Activated B cell treated with CpG ODN at 0.5 μM for 24 hours (primary cell): ENCODE results near the gene NCAPD2. TPM values are rescaled to one million over a fixed set of nuclear protein-coding genes. Genes with fewer than 3 reads are reported as not detected.

Experiments used
- ATAC-seq: fragments of 200-7000 bp; cut with Tn5 transposase; one replicate; pipeline ENCODE4 v1.10.0; 2021; ENCODE audit warnings: low read depth, mild to moderate bottlenecking, moderate library complexity
- CTCF ChIA-PET: fragments of 350-600 bp; sonication (Branson Sonifier 250); formaldehyde crosslinking; loops from one replicate; lab custom pipeline; 2021; ENCODE audit warnings: antibody characterized with exemption; lab: Charles Lee
- POLR2A ChIA-PET: fragments of 350-600 bp; sonication (Branson Sonifier 250); formaldehyde crosslinking; loops from one replicate; lab custom pipeline; 2021; ENCODE audit warnings: antibody characterized with exemption; lab: Charles Lee
- DNase-seq: peaks from one replicate; pipeline ENCODE4 v3.0.0; 2022
- H3K27ac Mint-ChIP-seq: one replicate; pipeline ENCODE4 v1.8.0; 2020; ENCODE audit warnings: mixed read lengths
- H3K27me3 Mint-ChIP-seq: one replicate; pipeline ENCODE4 v1.8.0; 2021; ENCODE audit warnings: mixed read lengths
- H3K36me3 Mint-ChIP-seq: one replicate; pipeline ENCODE4 v1.8.0; 2021; ENCODE audit warnings: low read depth, mixed read lengths
- H3K4me1 Mint-ChIP-seq: one replicate; pipeline ENCODE4 v1.8.0; 2021; ENCODE audit warnings: mixed read lengths
- H3K4me3 Mint-ChIP-seq: one replicate; pipeline ENCODE4 v1.8.0; 2020; ENCODE audit warnings: mild to moderate bottlenecking, mixed read lengths
- H3K9me3 Mint-ChIP-seq: one replicate; pipeline ENCODE4 v1.8.0; 2020; ENCODE audit warnings: mixed read lengths
- intact Hi-C: fragments of 100-400 bp; cut with micrococcal nuclease; formaldehyde crosslinking; loops from one replicate; pipeline ENCODE4 v1.15.1; 2024
- total RNA-seq: library from RNA; stranded (reverse); gene quantifications from 2 replicates; pipeline ENCODE4 v1.2.3, GENCODE V29; 2022
- TF ChIP-seq, protein P1 (sequence below): fragments of 200-600 bp; IDR thresholded peaks from one replicate; pipeline ENCODE4 v1.8.0; 2022; ENCODE audit warnings: antibody characterized with exemption, mild to moderate bottlenecking

Gene NCAPD2
- total RNA-seq, 1 donor from 2014 or later, result 40.9 TPM

- no peaks in the 10 kb centered on the region for H3K27me3 Mint-ChIP-seq
- intact Hi-C loops, result loop anchor here (1.0 kb wide), 2 partner anchors 41 to 64 kb away; partner anchors contain the start of genes MRPL51 and VAMP1
- ATAC-seq, result peak; percentile 70
- peaks cover 56% of the 10 kb centered on the region for H3K36me3 Mint-ChIP-seq
- TF ChIP-seq, protein P1, sequence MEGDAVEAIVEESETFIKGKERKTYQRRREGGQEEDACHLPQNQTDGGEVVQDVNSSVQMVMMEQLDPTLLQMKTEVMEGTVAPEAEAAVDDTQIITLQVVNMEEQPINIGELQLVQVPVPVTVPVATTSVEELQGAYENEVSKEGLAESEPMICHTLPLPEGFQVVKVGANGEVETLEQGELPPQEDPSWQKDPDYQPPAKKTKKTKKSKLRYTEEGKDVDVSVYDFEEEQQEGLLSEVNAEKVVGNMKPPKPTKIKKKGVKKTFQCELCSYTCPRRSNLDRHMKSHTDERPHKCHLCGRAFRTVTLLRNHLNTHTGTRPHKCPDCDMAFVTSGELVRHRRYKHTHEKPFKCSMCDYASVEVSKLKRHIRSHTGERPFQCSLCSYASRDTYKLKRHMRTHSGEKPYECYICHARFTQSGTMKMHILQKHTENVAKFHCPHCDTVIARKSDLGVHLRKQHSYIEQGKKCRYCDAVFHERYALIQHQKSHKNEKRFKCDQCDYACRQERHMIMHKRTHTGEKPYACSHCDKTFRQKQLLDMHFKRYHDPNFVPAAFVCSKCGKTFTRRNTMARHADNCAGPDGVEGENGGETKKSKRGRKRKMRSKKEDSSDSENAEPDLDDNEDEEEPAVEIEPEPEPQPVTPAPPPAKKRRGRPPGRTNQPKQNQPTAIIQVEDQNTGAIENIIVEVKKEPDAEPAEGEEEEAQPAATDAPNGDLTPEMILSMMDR, result no peak
- no peaks in the 10 kb centered on the region for H3K9me3 Mint-ChIP-seq
- ChIA-PET POLR2A (interaction anchor here (0.6 to 3.6 kb wide), 26 partner anchors 20 to 428 kb away, joined by 3 to 71 read pairs (median 6); partner anchors contain the start of genes C12orf57, CD27, CD4 and CDCA3), CTCF (interaction anchor here (1.4 kb wide), 1 partner anchor 110 kb away, joined by 11 read pairs; no protein-coding TSS in a partner anchor)
- peak; percentile 75 for DNase-seq
- H3K27ac Mint-ChIP-seq, result peak within 1 kb of the TSS; percentile 93
- H3K4me1 Mint-ChIP-seq, result peaks cover 47% of the 10 kb centered on the region
- peak within 1 kb of the TSS; percentile 94 for H3K4me3 Mint-ChIP-seq
Measured at GRCh38 chr12:6533923-6534694, 40.2 kb downstream of the NCAPD2 start, which contains the start of gene GAPDH. GAPDH (plus strand) TSS chr12:6534517; CDS start chr12:6534833, 316 bp downstream.

DNA sequence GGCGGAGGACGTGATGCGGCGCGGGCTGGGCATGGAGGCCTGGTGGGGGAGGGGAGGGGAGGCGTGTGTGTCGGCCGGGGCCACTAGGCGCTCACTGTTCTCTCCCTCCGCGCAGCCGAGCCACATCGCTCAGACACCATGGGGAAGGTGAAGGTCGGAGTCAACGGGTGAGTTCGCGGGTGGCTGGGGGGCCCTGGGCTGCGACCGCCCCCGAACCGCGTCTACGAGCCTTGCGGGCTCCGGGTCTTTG is 40.7 kb downstream of the NCAPD2 start:
- ATAC-seq (no peak), DNase-seq (no peak)
- H3K36me3 Mint-ChIP-seq, result peaks cover 55% of the 10 kb centered on the region
- CTCF ChIA-PET, result interaction anchor here (1.4 kb wide), 1 partner anchor 110 kb away, joined by 11 read pairs; no protein-coding TSS in a partner anchor
- no peaks in the 10 kb centered on the region for H3K9me3 Mint-ChIP-seq
- POLR2A ChIA-PET, result interaction anchor here (0.5 to 3.6 kb wide), 24 partner anchors 21 to 428 kb away, joined by 3 to 71 read pairs (median 8); partner anchors contain the start of genes C12orf57, CD27, CDCA3 and COPS7A
- TF ChIP-seq, protein P1, result no peak
- intact Hi-C loops, result loop anchor here (1.0 kb wide), 2 partner anchors 41 to 64 kb away; partner anchors contain the start of genes MRPL51 and VAMP1
- peaks cover 50% of the 10 kb centered on the region for H3K4me1 Mint-ChIP-seq
- H3K27ac Mint-ChIP-seq, result peak overlapping the region; percentile 93
- no peaks in the 10 kb centered on the region for H3K27me3 Mint-ChIP-seq
- peak overlapping the region; percentile 94 for H3K4me3 Mint-ChIP-seq

DNA sequence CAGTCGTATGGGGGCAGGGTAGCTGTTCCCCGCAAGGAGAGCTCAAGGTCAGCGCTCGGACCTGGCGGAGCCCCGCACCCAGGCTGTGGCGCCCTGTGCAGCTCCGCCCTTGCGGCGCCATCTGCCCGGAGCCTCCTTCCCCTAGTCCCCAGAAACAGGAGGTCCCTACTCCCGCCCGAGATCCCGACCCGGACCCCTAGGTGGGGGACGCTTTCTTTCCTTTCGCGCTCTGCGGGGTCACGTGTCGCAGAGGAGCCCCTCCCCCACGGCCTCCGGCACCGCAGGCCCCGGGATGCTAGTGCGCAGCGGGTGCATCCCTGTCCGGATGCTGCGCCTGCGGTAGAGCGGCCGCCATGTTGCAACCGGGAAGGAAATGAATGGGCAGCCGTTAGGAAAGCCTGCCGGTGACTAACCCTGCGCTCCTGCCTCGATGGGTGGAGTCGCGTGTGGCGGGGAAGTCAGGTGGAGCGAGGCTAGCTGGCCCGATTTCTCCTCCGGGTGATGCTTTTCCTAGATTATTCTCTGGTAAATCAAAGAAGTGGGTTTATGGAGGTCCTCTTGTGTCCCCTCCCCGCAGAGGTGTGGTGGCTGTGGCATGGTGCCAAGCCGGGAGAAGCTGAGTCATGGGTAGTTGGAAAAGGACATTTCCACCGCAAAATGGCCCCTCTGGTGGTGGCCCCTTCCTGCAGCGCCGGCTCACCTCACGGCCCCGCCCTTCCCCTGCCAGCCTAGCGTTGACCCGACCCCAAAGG is 41.2 kb downstream of the NCAPD2 start:
- TF ChIP-seq, protein P1, result no peak
- H3K27ac Mint-ChIP-seq, result peak overlapping the region; percentile 93
- peaks cover 51% of the 10 kb centered on the region for H3K36me3 Mint-ChIP-seq
- ChIA-PET CTCF (interaction anchor here (0.9 to 2.0 kb wide), 7 partner anchors 11 to 111 kb away, joined by 3 to 13 read pairs (median 6); partner anchors contain the start of gene VAMP1), POLR2A (interaction anchor here (0.5 to 3.6 kb wide), 19 partner anchors 17 to 427 kb away, joined by 3 to 71 read pairs (median 9); partner anchors contain the start of genes C12orf57, CD27, CDCA3 and COPS7A)
- DNase-seq (peak; percentile 63), ATAC-seq (peak; percentile 9)
- H3K4me3 Mint-ChIP-seq, result peak overlapping the region; percentile 94
- intact Hi-C loops, result loop anchor here (1.0 to 5.0 kb wide), 5 partner anchors 42 to 548 kb away; partner anchors contain the start of genes MRPL51 and VAMP1
- no peaks in the 10 kb centered on the region for H3K27me3 Mint-ChIP-seq
- peaks cover 55% of the 10 kb centered on the region for H3K4me1 Mint-ChIP-seq
- no peaks in the 10 kb centered on the region for H3K9me3 Mint-ChIP-seq

- ATAC-seq, result no peak
- Mint-ChIP-seq H3K27ac (peak overlapping the region; percentile 93), H3K36me3 (peaks cover 46% of the 10 kb centered on the region), H3K4me3 (peak overlapping the region; percentile 94), H3K4me1 (peaks cover 60% of the 10 kb centered on the region), H3K27me3 (no peaks in the 10 kb centered on the region), H3K9me3 (no peaks in the 10 kb centered on the region)
- TF ChIP-seq, protein P1, result no peak
- CTCF ChIA-PET, result interaction anchor here (0.9 to 2.0 kb wide), 7 partner anchors 11 to 112 kb away, joined by 3 to 13 read pairs (median 5); partner anchors contain the start of gene VAMP1
- DNase-seq, result no peak
- POLR2A ChIA-PET, result interaction anchor here (1.0 to 3.6 kb wide), 14 partner anchors 16 to 316 kb away, joined by 3 to 71 read pairs (median 14); partner anchors contain the start of genes CD27, CDCA3, COPS7A and MLF2
- intact Hi-C loops, result loop anchor here (1.0 to 5.0 kb wide), 3 partner anchors 70 to 548 kb away; no protein-coding TSS in a partner anchor
Measured at GRCh38 chr12:6535697-6535946, 41.7 kb downstream of the NCAPD2 start.
